DOHH2 (cell line): ENCODE data around the gene SENP3.
A peak's percentile ranks its signal among the peaks of the same experiment; 100 is the strongest.

Source experiments
- EZH2phosphoT487 ChIP-seq: fragments of 200-600 bp; sonication (generic); IDR thresholded peaks from 2 replicates; pipeline ENCODE4 v1.6.1; 2017; ENCODE audit warnings: borderline replicate concordance, mild to moderate bottlenecking, antibody characterized with exemption, low read length, moderate library complexity, mixed read lengths
- TF ChIP-seq, protein P1 (sequence below): fragments of 200-600 bp; sonication (generic); IDR thresholded peaks from one replicate; pipeline ENCODE4 v1.5.1; 2014; ENCODE audit warnings: antibody characterized with exemption, mild to moderate bottlenecking, low read depth, low read length; ENCODE audit not compliant: poor library complexity, severe bottlenecking

DNA sequence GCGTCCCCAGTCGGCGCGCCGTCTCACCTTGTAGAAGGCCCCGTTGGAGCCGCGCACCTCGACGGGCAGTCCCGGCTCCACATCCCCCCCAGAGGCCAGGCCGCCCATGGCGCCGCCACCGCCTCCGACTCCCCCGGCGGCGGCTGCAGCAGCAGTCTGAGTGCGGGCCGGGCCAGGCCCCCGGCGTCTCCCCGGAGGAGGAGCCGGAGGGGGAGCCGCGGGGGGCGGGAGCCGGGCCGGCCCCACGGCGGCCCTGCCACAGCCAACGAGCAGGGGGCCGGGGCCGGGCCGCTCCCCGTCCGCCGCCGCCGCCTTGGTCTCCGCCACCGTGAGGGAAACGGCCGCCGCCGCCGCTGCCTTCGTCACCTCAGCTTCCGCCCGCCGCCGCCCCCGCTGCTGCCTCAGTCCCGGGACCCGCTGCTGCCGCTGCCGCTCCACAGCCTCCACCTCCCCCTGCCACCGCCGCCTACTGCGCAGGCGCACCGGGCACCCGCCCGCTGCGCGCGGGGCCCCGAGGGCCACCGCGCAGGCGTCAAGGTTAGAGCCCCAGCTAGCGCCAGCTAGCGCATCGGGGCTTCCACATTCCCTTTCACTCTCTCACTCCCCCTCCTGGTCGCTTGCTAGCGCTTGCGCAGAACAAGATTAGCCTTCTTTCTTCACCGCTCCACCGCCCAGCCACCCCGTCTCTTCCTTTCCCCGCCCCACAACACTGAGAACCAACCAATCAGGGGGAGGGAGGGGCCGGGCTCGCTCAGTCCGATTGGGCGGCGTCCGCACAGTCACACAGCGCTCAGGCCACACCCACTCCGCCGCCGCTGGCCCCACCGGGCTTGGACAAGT, 52.9 kb downstream of the SENP3 start, which contains the start of gene FXR2:
- TF ChIP-seq, protein P1, sequence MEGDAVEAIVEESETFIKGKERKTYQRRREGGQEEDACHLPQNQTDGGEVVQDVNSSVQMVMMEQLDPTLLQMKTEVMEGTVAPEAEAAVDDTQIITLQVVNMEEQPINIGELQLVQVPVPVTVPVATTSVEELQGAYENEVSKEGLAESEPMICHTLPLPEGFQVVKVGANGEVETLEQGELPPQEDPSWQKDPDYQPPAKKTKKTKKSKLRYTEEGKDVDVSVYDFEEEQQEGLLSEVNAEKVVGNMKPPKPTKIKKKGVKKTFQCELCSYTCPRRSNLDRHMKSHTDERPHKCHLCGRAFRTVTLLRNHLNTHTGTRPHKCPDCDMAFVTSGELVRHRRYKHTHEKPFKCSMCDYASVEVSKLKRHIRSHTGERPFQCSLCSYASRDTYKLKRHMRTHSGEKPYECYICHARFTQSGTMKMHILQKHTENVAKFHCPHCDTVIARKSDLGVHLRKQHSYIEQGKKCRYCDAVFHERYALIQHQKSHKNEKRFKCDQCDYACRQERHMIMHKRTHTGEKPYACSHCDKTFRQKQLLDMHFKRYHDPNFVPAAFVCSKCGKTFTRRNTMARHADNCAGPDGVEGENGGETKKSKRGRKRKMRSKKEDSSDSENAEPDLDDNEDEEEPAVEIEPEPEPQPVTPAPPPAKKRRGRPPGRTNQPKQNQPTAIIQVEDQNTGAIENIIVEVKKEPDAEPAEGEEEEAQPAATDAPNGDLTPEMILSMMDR: peak; percentile 63
- TF ChIP-seq EZH2phosphoT487: no peak
